HepG2 (cell line): Measurements from ENCODE around the gene PSMC3IP. TPM values are rescaled to one million over a fixed set of nuclear protein-coding genes. Genes with fewer than 3 reads are reported as not detected.

ENCODE experiments used
- BCL3 ChIP-seq: sonication (generic); formaldehyde crosslinking; IDR thresholded peaks from 2 replicates; pipeline ENCODE4 v1.5.1; 2020; ENCODE audit warnings: mild to moderate bottlenecking, missing genetic modification reagents, moderate library complexity
- CENPX ChIP-seq: sonication (generic); formaldehyde crosslinking; IDR thresholded peaks from 2 replicates; pipeline ENCODE4 v1.9.0; 2021; ENCODE audit warnings: mild to moderate bottlenecking, missing genetic modification reagents, moderate library complexity
- PRDM10 ChIP-seq: sonication (generic); formaldehyde crosslinking; IDR thresholded peaks from 2 replicates; pipeline ENCODE4 v1.4.0; 2020; ENCODE audit warnings: low read depth, missing genetic modification reagents
- REST ChIP-seq, 2 experiments: IDR thresholded peaks; 2 replicates each; pipeline ENCODE4 v1.6.1; 2011 to 2012; ENCODE audit warnings: low read length in 2 of 2, borderline replicate concordance in 1 of 2, low read depth in 1 of 2, mild to moderate bottlenecking in 1 of 2, moderate library complexity in 1 of 2
- SOX6 ChIP-seq, 2 experiments: fragments of 450-650 bp in 1 of 2; sonication (generic) in 1 of 2; formaldehyde crosslinking in 1 of 2; IDR thresholded peaks; 2 replicates each; pipeline versions ENCODE4 v1.4.0 to v1.6.1; 2017 to 2020; ENCODE audit warnings: antibody characterized with exemption in 1 of 2, mild to moderate bottlenecking in 1 of 2, missing genetic modification reagents in 1 of 2
- TRAFD1 ChIP-seq: sonication (generic); formaldehyde crosslinking; IDR thresholded peaks from 2 replicates; pipeline ENCODE4 v1.5.1; 2020; ENCODE audit warnings: missing genetic modification reagents, mild to moderate bottlenecking, borderline replicate concordance
- ZBTB10 ChIP-seq: sonication (generic); formaldehyde crosslinking; IDR thresholded peaks from 2 replicates; pipeline ENCODE4 v1.4.0; 2020; ENCODE audit warnings: missing genetic modification reagents, borderline replicate concordance
- ZNF598 ChIP-seq: sonication (generic); formaldehyde crosslinking; IDR thresholded peaks from 2 replicates; pipeline ENCODE4 v1.5.1; 2020; ENCODE audit warnings: mild to moderate bottlenecking, missing genetic modification reagents, borderline replicate concordance
- ZNF605 ChIP-seq: sonication (generic); formaldehyde crosslinking; IDR thresholded peaks from 2 replicates; pipeline ENCODE4 v1.8.0; 2022; ENCODE audit warnings: mild to moderate bottlenecking, missing genetic modification reagents
- ZNF761 ChIP-seq: sonication (generic); formaldehyde crosslinking; conservative IDR thresholded peaks from 2 replicates; pipeline ENCODE4 v1.4.0; 2020; ENCODE audit warnings: mild to moderate bottlenecking, missing genetic modification reagents
- ZNF773 ChIP-seq: sonication (generic); formaldehyde crosslinking; IDR thresholded peaks from 2 replicates; pipeline ENCODE4 v1.4.0; 2020; ENCODE audit warnings: missing genetic modification reagents, borderline replicate concordance
- polyA plus RNA-seq, 8 experiments: library from polyadenylated mRNA; depleted of rRNA in 3 of 8; stranded (reverse) in 7 of 8; unstranded in 1 of 8; fragments of >200 nt; fragmentation: Illumina TruSeq in 4 of 8; extraction: Trizol in 4 of 8; gene quantifications; 2 replicates each; pipeline versions ENCODE4 v1.2.1 to v1.2.3, GENCODE V29; 2011 to 2016; ENCODE audit warnings: low read depth in 4 of 8, missing spikeins in 1 of 8, mixed read lengths in 1 of 8; ENCODE audit not compliant: insufficient read depth in 1 of 8
- total RNA-seq, 5 experiments: library from RNA; depleted of rRNA; stranded (reverse); fragments of >200 nt; fragmentation: Illumina TruSeq; extraction: Trizol; gene quantifications; 2 replicates each; pipeline ENCODE4 v1.2.3, GENCODE V29; 2016; ENCODE audit warnings: low read depth in 1 of 5

PSMC3IP gene
- total and polyA plus RNA-seq, 2 of the 13 experiments (the other 11 are each of a cell fraction or from before 2014, with no cell fraction given): 6.5 to 22.4 TPM

GRCh38 chr17:42530952-42531454 is 46.5 kb downstream of the PSMC3IP start (continued):
- TF ChIP-seq ZBTB10 (CRISPR knock-in tag) (no peak), ZNF761 (CRISPR knock-in tag) (peak; percentile 78; the same call in 1 of the 2 replicates), ZNF605 (CRISPR knock-in tag) (no peak), ZNF598 (CRISPR knock-in tag) (peak; percentile 77), BCL3 (CRISPR knock-in tag) (peak; percentile 61; the same call in 1 of the 2 replicates), ZNF773 (CRISPR knock-in tag) (no peak), TRAFD1 (CRISPR knock-in tag) (no peak), SOX6 (IDR thresholded peaks at IDR 0.05) (no peak), SOX6 (CRISPR knock-in tag; IDR thresholded peaks at IDR 0.05) (peak; percentile 92), PRDM10 (CRISPR knock-in tag) (peak; percentile 81), CENPX (no peak), REST (IDR thresholded peaks at IDR 0.05; ENCODE audit: borderline replicate concordance in 1 of 2, low read depth in 1 of 2, low read length in 2 of 2) (peak in 1 of 2 experiments; percentile 47; a peak in 1 of 4 replicates)
